CD4-positive, alpha-beta T cell treated with Interleukin-12 subunit alpha and Interleukin-12 subunit beta, for 1 hour (primary cell): ENCODE data around the gene ANKRD35.
"Not testable (repeated sequence)": the region's sequence is repeated elsewhere in the genome, so short reads cannot be mapped to it uniquely, and the experiment has no call there.

Experiments used
- DNase-seq: peaks from one replicate; pipeline ENCODE4 v3.0.0-alpha.2; 2020

Gene ANKRD35

GRCh38 chr1:145849356-145850160 lies 36.1 kb downstream of the ANKRD35 start:
- no peak for DNase-seq

GRCh38 chr1:145847827-145848226 lies 37.8 kb downstream of the ANKRD35 start:
- no peak for DNase-seq

GRCh38 chr1:145846201-145846612 lies 39.5 kb downstream of the ANKRD35 start:
- DNase-seq, result peak; percentile 45

DNA sequence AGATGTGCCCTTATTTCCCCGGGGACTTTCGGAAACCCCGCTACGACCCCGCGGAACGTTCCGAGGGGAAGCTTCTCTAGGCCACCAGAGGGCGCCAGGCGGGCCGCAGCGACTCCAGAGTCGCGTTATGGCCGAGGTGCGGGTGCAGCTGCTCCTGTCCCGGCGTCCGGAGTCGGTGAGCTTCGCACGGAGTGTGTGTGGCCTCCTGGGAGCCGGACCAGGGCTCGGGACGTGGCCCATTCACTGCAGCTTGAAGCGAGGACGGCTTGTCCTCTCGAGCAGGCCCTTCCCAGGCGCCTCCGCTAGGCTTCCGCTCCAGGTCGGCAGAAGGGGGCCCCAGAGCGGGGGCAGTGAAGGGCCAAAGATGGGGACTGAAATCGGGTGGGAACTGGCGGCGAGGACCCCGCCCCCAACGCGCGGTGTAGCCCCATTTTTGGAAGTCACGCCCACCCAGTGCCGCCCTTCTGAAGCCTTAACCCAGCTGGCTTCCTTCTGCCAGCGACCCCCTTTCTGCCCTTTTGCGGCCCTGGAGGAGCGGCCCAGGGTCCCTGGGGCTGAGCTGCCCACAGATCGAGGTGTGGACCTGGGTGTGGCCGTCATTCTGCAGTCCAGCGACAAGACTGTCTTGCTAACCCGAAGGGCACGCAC lies 40.0 kb downstream of the ANKRD35 start, which contains the start of gene NUDT17:
NUDT17 (plus strand) TSS at position 117 of the 648 bp plus-strand sequence; CDS start at position 128, 11 bp downstream.
- peak; percentile 78 for DNase-seq

GRCh38 chr1:145845144-145845513 lies 40.5 kb downstream of the ANKRD35 start:
- DNase-seq, result no peak

- DNase-seq, result no peak
Observed at GRCh38 chr1:145843031-145843430, 42.6 kb downstream of the ANKRD35 start.

DNA sequence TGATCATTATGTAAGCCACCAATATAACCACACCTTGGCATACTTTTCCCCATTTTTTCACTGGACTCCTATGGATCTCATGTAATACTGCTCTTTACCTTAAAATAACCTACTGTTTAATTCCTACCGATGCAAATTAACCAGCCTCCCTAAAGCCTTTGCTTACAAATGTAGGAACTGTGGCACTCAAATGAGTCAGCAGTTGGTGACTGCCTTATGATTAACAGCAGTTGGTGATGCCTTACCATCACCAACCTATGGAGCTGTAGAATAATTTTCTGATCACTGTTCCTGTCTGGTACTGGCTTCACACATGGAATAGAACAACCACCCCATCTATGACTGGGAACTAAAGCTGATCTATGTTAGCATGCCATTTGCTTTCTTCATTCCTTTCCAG lies 48.0 kb downstream of the ANKRD35 start:
- no peak for DNase-seq

- not testable (repeated sequence) for DNase-seq
Observed at GRCh38 chr1:145830810-145831209, 54.9 kb downstream of the ANKRD35 start.

DNA sequence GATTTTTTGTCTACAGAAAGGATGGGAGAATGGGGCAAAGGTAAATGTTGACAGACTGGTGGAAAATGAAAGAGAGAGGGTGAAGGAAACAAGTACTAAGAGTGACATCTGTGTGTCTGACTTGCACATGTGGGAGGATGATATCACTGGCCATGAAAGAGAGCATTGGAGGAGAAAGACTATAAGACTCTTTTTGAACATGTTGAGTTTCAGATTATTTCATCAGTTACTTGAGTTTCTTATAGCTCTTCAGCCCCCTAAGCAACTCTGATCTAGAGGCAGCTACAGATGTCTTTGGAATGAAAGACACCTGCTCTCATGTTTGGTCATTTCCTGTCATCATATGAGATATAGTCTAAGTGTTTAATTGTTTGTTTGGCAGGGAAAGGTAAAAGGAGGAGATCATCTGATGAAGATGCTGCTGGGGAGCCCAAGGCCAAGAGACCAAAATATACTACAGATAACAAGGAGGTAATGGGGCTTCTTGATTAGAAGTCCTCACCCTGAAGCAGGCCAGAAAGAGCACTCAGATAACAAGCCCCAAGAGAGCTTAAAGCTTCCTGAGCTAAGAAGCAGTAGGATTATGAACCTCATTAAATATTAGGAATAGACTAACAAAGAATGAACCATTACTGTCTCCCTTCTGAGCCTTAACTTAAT lies 57.2 kb downstream of the ANKRD35 start:
- no peak for DNase-seq

GRCh38 chr1:145827966-145828365 lies 57.7 kb downstream of the ANKRD35 start:
- DNase-seq, result no peak

GRCh38 chr1:145826030-145826429 lies 59.6 kb downstream of the ANKRD35 start:
- no peak for DNase-seq

- no peak for DNase-seq
Observed at GRCh38 chr1:145824499-145824842, 61.2 kb downstream of the ANKRD35 start.

DNA sequence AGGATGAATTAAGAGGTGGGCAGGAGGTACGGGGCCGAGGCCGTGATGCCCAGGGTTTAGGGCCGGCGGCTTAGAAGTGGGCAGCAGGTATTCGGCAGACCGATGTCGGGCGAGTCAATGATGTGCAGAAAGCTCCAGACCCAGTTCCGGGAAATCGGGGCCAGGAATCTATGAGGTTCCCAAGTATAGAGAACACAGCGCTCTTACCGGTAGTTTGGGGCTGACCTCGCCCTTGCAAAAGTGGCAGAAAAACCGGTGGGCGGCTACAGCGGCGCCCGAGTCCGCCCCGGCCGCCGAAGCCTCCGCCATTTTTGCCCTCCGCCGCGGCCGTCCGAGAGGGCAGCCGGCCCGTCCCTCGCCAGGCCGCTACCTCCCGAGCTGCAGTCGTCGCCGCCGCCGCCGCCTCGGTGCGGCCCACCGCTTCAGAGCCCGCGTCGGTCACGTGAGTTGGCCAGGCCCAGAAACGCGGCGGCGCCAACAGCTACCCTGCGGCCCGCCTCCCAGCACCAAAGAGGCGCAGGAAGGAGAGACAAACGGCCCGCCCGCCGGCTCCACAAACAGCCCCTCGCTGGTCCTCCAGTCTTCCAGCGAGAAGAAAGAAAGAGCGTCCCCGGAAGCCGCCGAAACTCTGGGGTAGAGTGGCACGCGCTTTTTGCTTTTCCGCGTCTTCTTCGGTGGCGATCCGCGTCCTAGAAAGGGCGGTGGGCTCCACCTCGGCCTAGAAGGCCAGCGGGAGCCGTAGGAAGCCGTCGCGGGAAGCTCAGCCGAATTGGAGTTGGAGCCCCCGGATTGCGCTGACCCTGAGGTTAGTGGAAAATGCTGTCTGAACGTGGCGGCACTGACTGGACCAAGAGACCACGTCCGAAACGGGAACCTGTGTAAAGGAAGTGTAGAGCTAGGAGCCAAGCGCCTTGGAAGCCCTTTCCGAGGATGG lies 61.8 kb downstream of the ANKRD35 start, which contains the start of the genes POLR3C and RNF115:
POLR3C (plus strand) TSS at position 636 of the 934 bp plus-strand sequence. CDS start 1,577 bp downstream, outside the sequence.
RNF115 (minus strand) TSS at position 531 of the 934 bp plus-strand sequence; CDS start at position 309, 222 bp downstream.
- DNase-seq, result peak; percentile 91

- not testable (repeated sequence) for DNase-seq
Observed at GRCh38 chr1:145822779-145823331, 62.8 kb downstream of the ANKRD35 start.

GRCh38 chr1:145818095-145818494 lies 67.6 kb downstream of the ANKRD35 start:
- not testable (repeated sequence) for DNase-seq
